NCI-H510A (cell line): Measurements from ENCODE around the gene ST6GALNAC4.

Experiments
- DNase-seq: peaks from one replicate; lab custom pipeline; 2025; lab: John Stamatoyannopoulos, UW

Gene ST6GALNAC4, protein sequence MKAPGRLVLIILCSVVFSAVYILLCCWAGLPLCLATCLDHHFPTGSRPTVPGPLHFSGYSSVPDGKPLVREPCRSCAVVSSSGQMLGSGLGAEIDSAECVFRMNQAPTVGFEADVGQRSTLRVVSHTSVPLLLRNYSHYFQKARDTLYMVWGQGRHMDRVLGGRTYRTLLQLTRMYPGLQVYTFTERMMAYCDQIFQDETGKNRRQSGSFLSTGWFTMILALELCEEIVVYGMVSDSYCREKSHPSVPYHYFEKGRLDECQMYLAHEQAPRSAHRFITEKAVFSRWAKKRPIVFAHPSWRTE

DNA sequence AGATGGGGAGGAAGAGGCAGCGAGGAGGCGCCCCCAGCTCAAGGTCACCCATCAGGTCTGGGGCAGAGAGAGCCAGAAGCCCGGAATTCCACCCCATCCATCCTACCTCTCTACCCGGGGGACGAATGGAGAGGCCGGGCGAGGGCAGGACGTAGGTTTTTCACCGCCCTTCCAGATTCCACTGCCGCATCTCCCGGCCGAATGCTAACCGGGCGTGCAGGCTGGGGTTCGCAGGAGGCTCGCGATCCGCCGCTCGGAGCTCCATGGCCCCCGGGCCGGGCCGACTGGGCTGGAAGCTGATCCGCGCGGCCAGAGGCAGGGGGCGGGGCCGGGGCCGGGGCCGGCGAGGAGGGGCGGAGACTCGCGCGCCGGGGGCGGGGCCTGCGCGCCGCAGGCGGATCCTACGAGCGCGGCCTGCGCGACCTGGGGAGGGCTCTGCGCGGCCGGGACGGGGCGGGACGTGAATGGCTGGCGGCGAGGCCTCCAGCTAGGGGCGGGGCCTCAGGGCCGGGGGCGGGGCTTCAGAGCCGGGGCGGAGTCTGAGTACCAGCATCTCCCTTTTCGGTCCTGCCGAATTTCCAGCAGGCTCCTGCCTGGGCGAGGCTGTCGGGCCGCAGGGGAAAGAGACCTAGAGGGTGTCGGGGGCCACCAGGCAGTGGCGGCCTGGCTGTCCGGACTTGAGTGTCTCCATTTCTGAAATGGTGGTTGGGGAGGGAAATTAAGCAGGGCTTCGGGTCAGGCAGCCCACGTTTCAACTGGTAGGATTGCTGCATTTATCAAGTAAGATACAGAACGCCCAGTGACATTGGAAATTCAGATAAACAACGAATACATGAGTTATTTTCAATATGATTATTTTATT is at the start of gene ST6GALNAC4:
ST6GALNAC4 (minus strand) TSS at position 322 of the 862 bp plus-strand sequence. CDS start 622 bp downstream, outside the sequence.
- DNase-seq, result peak; percentile 69

DNA sequence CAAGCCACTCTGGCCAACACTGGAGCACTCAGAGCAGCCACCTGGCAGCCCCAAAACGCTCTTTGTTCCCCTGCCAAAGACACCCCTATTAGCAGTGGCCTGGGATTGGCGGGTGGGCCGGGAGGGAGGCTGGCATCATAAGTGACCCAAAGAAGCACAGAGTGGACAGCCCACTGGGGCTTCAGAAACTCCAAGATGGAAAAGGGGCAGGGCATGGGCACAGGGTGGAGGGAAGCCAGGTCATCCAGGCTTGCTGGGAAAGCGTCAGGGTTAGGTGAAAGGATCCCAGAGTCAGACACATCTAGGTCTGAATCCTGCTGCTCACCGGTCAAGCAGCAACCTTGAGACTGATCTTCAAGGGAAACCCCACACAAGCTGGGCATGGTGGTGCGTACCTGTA is 49.1 kb upstream of the ST6GALNAC4 start:
- no peak for DNase-seq

DNA sequence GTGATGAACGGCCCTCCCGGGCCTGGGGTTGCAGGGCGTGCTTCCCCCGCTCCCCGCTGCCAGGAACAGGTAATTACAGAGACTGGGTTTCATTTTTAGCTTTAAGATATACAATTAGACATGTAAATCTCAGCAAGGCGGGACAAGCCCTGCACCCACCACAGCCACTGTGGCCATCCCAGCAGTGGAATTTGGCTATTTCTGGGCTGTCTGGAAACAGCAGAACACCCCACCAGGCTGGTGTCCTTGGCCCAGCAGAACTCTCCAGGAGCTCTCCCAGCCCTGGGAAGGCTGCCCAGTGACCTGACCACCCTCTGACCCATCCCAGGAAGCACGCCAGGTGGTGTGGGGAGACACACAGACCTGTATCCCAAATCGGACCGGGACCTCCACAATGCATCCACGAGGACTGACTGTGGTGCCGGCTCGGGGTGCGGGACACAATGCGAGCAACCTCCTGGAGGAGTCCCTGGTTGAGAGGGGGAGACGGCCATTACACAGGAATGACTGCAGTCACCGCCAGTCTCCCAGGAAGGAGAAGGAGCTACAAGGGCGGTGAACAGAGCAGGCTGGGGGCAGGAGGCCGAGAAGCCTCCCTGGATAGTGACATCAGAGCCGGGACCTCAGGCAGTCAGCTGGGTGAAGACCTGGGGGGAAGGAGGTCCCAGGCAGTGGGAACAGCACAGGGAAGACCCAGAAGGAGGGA is 46.7 kb upstream of the ST6GALNAC4 start:
- DNase-seq, result no peak

DNA sequence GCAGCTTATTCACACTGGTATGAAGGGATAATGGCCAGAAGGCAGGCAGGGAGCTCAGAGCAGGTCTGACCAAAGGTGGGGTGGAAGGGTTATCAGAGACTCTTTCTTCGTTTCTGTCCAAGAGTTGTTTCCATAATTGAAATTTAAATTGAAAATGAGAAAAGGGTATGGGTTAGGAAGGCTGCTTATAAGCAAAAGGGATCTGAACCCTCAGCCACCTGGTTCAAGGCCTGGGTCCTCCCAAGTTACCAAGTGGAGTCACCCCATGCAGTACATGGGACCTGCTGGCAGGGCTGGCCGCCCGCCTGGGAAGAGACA is 46.2 kb upstream of the ST6GALNAC4 start:
- no peak for DNase-seq

DNA sequence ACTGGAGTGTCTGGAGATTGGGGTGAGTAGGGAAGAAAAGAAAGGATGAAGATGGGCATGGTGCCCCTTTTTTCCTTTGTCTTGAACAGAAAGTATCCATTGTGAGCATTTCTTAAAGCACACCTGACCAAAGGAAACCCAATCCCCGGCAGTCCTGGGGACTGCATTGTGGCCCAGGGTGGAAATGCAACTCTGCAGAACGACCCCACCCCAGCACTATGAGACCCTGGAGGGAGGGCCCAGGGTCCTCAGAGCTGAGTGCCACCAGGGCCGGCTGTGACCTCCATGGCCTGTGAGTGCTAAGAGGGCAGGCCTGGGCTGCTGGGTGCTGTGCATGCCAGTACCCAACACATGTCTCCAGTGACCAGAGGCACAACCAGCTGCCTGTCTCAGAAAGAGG is 45.4 kb upstream of the ST6GALNAC4 start:
- no peak for DNase-seq

DNA sequence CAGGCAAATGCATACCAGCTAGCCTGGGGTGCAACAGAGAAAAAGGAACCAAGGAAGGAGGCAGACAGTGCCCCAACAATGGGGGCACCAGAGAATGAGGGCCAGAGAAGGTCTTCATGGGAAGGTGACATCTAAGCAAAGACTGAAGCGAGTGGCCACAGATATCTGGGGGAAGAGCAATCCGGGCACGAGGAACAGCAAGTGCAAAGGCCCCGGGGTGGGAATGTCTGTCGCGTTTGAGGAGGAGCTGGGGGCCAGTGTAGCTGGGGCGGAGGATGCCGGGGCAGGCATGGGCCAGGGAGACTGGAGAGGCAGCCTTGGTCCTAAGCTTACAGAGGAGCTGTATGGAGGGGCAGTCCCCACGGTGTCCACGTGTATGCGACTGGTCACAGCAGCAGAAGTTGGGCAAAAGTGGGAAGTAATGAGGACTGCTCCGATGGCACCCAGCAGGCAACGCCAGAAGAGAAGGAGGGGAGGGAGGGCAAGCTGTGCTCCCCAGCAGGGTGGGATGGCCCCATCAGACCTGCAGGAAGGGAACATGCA is 44.8 kb upstream of the ST6GALNAC4 start:
- DNase-seq, result no peak

DNA sequence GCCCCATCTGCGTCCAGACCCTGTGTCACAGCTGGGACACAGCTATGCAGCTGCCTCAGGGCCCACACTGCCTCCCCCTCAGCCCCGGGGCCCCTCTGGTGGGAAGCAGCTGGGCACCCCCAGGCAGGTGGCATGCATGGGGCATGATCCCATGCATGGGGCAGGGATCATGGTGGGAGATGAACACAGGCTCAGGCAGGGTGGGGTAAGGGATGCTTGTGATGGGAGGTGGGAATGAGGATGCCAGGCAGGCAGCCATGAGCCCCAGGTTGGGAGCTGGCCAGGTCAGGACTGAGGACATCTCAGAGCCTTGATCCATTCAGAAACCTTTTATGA is 44.3 kb upstream of the ST6GALNAC4 start:
- no peak for DNase-seq

DNA sequence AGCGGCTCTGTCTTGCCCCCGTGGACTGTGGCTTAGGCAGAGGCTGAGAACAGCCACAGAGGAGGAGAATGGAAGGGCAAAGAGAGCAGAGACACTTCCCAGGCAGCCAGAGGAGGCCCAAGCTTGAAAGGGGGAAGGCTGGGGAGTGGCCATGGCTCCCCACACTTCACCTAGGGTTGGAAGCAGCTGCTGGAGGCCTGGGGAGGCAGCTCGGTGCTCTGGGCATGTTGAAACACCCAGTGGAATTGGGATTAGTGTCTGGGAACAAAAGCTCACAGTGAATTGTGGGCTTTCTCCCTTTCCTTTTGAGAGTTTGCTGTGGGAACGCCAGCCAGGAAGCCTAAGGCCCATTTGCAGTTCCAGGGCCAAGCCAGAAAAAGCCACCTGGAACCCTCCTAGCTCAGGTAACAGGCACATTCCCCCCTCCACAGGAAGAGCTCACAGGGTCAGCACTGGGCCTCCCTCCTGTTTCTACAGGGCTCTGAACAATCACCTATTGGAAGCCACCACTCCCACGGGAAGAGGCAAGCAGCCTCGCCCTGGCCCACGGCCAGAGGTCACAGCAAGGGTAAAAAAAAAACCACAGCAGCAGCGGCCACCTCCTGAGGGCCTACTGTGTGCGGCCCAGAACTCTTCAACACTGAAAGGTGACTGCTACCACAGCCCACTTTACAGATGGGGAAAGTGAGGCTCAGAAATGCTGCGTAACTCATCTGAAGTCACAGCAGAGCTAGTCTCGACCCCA is 43.7 kb upstream of the ST6GALNAC4 start:
- DNase-seq, result no peak

DNA sequence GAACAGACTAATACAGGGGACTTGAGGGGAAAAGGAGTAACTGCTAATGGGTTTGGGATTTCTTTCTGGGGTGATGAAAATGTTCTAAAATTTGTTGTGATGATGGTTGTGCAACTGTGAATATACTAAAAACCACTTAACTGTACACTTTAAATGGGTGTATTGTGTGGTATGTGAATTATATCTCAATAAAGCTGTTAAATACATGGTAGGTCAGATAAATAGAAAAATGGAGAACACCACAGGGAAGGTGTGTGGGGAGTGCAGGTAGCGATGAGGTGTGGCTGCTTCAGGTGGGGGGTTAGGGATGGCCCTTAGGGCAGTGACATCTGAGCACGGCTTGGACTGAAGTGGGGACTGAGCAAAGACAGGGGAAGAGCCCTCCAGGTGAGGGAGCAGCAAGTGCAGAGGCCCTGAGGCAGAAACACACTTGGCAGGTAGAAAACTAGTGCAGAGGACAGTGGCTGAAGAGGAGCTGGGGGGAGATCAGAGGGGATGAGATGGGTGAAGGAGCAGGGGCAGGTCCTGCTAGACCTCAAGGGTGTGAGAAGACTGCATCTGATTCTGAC is 43.1 kb upstream of the ST6GALNAC4 start:
- no peak for DNase-seq

DNA sequence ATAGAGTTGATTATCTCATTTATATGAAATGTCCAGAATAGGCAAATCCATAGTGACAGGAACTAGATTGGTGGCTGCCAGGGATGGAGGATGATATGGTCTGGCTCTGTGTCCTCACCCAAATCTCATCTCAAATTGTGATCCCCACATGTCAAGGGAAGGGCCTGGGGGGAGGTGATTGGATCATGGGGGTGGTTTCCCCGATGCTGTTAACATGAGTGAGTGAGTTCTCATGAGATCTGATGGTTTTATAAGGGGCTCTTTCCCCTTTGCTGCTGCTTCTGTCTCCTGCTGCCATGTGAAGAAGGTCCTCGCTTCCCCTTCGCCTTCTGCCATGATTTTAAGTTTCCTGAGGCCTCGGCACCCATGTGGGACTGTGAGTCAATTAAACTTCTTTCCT is 42.6 kb upstream of the ST6GALNAC4 start:
- DNase-seq, result no peak

DNA sequence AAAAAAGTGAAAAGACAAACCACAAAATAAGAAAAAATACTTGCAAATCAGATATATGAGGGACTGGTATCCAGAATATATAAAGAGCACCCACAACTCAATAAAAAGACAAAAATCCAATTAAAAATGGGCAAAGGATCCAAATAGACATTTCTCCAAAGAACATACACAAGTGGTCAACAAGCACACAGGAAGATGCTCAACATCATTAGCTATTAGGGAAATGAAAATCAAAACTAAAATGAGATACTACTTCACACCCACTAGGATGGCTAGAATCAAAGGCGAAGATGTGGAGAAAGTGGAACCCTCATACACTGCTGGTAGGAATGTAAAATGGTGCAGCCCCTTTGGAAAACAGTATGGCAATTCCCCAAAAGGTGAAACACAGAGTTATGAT is 41.9 kb upstream of the ST6GALNAC4 start:
- DNase-seq, result no peak

DNA sequence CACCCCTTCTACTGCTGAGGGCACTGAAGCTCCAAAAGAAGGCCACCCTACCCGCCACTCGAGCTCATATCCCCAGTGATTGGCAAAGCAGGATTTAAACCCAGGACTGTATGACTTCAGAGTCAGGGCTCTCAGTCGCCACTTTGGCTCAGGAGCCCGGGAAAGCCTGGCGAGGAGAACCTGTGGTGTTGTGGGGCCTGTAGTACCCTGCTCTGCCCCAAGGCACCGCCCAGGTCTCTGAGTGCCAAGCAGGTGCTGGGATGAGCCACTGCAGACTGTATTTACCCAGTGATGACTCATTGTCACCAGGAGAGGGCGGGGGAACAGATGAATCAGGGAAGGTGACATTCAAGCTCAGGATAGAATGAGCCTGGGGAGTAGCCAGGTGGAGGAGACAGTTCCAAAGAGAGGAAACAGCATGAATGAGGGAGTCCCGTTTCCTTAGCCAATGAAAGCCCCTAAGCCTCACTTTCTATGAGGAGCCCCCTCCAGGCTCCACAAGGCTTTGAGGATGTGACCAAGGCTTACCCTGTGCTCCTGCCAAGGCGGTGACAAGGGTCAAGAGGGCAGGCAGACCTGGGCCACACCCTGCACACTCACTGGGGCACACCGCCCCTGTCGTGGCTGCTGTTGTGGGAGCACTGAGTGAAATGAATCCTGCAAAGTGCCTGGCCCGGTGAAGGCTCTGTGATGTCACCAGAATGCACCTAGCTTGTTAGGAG is 38.6 kb upstream of the ST6GALNAC4 start:
- DNase-seq, result peak; percentile 97

DNA sequence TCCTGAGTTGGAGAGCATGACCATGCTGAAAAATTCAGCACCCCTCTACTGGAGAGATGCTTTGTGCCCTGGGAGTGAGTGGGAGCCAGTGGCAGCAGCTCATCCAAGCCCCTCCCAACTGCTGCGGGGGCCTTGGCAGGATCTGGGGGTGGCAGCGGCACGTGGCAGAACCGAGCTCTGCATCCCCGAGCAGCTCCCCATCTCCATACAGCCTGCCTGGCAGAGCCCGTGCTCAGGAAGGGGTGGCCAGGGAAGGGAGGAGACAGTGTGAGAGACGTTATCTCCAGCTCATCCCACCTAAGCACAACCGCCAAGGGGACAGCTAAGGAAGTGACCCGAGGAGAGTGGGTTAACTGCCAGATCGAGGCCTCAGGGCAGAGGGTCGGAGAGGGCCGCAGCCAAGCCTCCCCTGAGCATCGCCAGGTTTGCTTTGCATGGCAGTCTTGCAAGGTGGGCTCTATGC is 38.0 kb upstream of the ST6GALNAC4 start:
- DNase-seq, result no peak

DNA sequence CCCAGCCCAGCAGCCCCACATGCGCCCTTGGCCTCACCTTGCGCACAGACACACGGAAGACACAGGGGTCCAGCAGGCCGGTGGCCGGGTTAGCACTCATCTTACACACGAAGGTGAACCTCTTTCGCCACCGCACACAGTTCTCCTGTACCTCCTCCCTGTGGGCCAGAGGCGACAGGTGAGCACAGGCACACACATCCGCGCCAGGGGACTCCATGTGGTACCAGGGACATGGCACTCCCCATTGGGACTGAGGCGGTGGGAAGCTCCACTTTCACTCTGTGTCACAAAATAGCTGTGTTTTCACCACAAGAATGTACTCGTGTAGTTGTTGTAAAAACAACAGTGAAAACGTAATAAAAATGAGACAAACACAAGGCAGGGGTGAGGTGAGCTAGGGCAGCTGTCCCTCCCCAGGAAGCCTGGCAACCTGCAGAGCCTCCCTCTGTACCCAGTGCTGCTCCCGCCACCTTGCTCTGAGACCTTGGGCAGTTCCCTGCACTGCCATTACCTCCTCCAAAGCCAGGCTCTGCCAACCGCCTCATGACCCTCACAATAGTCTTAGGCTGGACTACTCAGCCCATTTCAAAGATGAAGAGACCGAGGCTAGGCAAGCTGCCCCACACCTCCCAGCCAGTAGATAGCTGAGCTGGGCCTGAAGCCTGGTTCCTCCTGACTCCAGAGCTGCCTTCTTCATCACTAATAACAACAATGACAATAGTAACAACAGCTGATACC is 37.1 kb upstream of the ST6GALNAC4 start:
- no peak for DNase-seq

DNA sequence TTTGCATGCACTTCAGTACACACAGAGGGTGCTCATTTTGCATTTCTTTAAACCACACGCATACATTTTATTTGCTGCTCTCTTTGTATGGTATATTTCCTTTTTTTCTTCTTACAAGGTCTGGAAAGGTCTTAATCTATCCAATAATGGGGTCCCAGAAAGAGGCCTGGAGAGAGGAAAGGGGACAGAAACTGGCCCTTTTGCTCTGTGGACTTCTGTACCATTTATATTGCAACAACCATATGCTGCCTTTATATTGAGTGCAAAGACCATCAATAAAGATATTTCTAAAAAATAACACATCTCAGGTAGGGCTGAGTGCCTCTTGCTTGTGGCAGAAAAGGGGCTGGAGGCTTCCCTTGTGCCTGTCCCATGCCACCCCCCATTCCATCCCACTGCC is 36.3 kb upstream of the ST6GALNAC4 start:
- no peak for DNase-seq

DNA sequence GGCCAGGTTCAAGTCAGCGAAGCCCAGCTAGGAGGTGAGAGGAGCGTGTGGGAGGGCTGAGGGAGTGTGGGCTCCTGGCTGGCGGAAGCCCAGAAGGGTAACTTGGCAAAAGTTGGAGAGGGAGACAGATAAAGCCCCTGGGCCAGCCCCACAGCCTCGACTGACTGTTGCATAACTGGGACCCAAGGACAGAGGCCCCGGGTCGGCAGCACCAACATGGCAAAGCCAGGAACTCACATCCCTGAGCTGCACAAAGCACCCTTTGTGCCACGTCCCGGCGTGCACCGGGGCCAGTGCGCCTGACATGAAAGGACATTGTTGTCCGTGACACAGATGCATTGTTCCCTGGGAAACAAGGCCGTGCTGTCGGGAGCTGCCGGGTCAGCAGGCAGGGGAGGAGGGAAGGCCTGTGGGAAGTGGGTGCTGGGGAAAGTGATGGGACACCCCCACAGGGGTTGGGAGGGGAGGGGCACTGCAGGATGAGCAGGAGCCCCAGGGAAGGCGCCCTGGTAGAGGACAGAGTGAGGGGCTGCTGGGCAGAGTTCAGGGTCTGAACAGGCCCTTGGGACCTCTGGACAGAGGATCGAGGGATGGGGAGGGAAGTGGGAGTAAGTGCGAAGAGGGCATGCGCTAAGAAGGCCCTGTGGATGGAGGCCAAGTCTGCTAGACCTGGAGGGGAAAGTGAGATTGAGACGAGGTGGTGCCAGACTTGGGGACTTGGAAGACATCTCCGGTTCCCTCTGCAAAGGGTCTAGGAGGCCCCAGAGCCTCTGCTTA is 33.9 kb upstream of the ST6GALNAC4 start:
- DNase-seq, result no peak

DNA sequence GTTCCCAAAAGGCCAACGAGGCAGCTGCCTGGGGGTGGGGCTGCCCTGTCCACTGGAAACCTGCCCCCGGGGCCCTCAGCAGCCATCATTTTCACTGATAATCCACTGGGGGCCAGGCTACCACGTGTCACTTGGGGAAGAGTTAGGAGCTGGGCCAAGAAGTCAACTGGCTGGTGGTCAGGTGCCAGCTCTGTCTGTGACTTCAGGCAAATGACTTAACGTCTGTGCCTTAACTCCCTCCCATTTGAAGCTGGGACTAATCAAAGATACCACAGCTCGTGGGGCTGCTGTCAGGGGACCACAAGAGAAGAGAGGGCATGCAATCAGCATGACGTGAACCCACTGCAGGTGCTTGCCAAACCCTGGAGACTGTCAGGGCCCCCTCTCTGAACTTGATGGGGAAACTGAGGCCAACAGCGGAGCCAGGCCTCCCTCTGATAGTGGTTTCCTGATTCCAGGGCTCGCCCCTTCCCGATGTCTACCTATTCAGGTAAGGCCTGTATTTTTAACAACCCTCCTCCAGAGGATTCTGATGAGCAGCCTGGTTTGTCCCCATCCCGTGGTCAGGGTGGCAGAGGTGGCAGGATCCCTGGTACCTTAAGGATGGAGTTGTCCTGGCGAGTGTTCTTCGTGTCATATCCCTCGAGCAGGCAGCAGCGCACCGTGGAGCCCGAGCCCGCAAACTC is 33.1 kb upstream of the ST6GALNAC4 start:
- no peak for DNase-seq

DNA sequence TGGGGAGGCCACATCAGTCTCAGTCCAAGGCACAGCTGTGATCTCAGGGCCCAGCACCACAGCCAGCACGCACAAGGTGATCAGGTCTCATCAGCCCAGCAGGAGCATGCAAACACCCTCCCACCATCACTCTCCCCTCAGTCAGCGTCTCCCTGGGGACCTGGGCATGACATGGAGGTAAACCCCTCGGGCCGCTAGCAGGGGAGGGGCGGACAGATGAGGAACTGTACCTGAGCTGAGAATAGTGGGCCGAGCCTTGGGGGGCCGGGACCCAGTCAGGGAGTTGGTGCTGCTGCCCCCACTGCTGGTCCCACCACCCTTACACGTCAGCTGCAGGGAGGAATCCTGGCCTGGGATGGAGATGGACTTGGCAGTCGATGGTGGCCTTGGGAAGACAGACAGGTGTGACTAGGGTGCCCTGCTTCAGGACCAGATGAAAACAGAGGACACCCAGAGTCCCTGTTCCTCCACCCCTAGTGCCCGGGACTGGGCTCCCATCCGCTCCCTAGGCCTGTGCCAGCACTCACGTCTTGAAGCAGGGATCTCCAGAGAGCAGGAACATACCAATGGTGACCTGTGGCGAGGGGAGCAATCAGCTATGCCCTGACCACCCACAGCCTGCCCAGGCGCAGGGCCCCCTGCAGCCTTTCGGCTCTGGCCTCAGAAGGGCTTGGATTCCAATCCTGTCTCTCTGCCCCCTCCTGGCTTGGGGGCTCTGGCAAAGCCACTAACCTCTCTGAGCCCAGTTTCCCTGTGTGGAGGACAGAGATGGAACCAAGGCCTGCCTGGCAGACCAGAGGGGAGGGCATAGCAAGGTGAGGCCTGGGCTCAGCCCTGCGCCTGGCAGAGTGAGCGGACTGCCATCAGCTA is 31.2 kb upstream of the ST6GALNAC4 start:
- DNase-seq, result no peak
